Vagina (tissue), 2 donors: ENCODE results near the gene TNS3.

Source experiments
- POLR2A ChIP-seq, 2 donors: fragments of 450-650 bp; IDR thresholded peaks; one replicate each; pipeline ENCODE4 v1.6.1; 2017; ENCODE audit warnings: antibody characterized with exemption in 2 of 2, mild to moderate bottlenecking in 2 of 2, moderate library complexity in 2 of 2
- POLR2AphosphoS5 ChIP-seq, 2 donors: sonication (generic); formaldehyde crosslinking; IDR thresholded peaks; one replicate each; pipeline ENCODE4 v1.9.0; 2017; ENCODE audit warnings: antibody characterized with exemption in 2 of 2, mild to moderate bottlenecking in 2 of 2, low read depth in 1 of 2; ENCODE audit not compliant: insufficient read depth in 1 of 2

DNA sequence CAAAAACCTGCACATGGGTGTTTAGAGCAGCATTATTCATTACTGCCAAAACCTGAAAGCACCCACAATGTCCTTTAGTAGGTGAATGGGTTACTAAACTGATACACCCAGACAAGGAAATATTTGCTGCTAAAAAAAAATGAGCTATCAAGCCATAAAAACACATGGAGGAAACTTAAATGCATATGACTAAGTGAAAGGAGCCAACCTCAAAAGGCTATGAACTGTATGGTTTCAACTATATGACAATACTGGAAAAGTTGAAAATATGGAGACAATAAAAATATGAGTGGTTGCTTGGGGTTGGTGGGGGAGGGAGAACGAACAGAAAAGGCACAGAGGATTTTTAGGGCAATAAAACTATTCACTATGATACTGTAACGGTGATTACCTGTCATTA, 291.0 kb downstream of the TNS3 start:
- TF ChIP-seq POLR2AphosphoS5 (IDR thresholded peaks at IDR 0.05; ENCODE audit: insufficient read depth in 1 of 2, low read depth in 1 of 2) (no peak), POLR2A (IDR thresholded peaks at IDR 0.05) (no peak)
